ENCODE results near the gene FOXE1.
A peak's percentile ranks its signal among the peaks of the same experiment; 100 is the strongest.

FOXE1 gene

DNA sequence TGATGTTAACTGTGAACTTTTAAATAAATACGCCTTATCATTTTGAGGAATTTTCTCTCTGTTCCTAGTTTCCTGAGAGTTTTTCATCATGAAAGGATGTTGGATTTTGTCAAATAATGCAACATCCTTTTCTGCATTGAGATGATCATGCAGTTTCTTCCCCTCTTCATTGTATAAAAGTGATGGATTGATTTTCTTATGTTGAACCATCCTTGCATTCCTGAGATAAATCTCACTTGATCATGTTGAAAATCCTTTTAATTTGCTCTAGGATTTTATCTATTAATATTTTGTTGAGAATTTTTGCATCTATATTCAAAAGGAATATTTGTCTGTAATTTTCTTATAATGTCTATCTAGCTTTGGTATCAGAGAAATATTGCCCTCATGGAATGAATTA, 13.3 kb downstream of the FOXE1 start:
- DNase-seq, result no peak

GRCh38 chr9:97866848-97867247, 13.8 kb downstream of the FOXE1 start:
- DNase-seq, result no peak

DNA sequence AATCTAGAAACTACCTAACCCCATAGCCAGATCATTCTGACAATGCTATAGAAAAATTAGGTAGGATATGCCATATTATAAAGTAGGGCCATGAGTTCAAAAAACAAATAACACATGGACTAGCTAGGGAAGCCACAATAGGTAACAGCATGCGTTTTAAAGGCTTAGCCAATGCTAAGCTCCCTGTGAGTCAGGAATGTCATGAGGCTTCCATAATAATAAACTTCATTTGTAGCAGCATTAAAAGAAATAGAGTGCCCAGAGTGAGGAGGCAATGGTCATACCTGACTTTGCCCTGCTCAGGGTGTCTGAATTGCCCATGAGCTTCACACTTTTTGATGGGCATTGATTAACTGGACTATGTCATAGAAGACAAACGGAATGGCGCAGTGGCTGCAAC, 15.8 kb downstream of the FOXE1 start:
- DNase-seq, result no peak

- DNase-seq, result no peak
Observed at GRCh38 chr9:97873425-97873824, 20.4 kb downstream of the FOXE1 start.

DNA sequence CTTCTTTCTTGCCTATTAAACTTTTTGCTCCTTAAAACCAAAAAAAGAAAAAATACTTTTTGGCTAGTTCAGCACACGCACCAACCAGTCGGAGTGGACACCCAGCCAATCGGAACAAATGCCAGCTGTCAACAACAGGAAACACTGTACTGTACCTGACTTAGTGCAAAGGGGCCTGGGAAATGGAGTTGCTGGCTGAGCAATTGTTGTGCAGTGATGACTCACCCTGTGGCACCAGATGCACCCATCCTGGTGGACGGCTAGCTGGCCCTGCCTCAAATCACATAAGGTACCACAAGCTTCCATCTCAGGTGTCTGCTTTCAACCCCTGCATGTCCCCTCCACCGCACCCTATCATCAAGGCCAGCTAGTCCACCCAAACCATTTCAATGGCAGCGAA, 20.9 kb downstream of the FOXE1 start:
- DNase-seq, result no peak

DNA sequence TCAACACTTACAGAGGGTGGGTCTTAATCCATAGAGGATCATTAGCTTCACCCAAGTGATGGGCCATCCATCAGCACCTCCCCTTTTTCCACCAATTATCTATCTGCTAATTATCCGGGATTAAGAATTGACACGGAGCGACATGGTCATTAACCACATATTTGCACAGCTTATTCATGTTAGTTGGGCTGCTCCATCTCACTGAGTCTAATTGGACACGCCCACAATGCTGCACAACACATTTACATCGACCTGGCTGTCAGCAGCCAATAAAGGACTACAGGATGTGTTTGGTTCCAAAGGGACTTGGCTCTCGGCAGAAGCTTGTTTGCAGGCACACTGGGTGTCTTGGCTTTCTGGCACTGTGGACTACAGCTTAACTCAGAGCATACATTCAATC, 21.6 kb downstream of the FOXE1 start:
- DNase-seq, result no peak

DNA sequence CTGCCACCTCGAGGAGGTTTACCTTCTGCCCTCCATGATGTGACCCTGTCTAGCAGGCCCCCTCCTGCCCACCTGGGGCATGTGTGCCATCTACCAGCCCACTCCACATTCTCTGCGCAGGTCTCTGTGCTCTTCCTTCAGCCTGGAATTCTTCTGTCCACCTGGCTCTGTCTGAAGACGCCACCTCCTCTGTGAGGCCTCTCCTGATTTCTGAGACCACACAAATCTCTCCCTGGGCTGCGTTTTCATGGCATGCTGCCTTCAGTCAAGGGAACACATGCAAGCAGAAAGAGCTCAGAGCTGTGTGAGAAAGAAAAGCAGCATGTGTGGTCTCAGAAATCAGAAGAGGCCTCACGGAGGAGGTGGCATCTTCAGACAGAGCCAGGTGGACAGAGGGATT, 22.1 kb downstream of the FOXE1 start:
- DNase-seq, result no peak

DNA sequence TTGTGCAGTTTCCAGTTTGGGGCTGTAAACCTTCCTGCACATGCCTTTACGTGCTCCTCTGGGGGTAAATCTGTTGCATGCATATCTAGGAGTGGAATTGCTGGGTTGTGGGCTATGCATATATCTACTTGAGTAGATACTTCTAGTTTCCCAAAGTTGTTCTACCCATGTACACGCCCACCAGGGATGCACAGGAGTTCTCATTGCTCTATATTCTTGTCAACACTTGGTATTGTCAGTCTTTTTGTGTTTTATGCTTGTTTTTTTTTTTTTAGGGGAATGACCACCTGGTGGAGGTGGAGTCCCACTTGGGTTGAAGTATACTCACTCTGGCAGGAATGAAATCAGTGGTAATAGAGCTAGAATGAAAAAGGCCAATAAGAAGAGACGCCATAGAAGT, 23.0 kb downstream of the FOXE1 start:
- DNase-seq, result no peak

- DNase-seq, result no peak
Observed at GRCh38 chr9:97880336-97880735, 27.3 kb downstream of the FOXE1 start.

DNA sequence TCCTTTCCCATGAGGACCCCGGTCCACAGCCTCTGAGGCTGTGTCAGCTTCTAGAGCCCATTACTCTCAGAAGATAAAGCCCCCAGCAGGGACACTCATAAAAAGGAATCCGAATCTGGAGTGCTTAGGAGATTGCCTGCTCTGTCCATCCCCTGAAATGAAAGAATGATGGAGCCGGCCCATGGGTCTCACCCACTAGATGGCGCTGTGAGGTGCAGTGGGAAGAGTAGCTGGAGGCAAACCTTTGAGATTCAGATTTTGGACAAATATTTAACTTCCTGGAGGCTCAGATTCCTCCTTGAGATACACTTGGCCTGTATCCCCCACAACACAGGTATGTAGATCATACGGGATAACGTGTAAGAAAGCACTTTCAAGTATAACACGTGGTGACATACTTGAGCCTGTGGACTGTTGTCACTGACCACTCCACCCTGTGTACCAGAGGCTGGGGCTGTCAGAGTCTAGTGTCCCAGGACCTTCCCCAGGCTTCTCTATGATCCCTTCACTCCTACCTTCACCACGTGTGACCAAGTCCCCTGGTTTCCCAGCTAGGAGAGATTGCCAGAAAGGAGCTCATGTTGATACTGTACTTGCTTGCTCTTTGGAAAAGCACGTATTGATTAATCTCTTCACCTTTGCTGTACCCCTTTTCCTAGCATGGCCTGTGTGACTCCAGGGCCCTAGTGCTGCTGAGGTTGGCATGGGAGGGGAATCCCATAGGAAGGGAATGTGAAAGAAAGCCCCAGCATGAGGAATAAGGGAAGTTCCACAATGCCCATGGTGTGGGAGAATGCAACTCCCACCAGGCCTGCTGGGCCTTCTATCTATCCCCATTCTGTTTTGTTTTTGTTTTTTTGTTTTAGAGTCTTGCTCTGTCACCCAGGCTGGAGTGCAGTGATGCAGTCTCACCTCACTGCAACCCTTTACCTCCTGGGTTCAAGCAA, 37.2 kb downstream of the FOXE1 start:
- DNase-seq, result no peak

DNA sequence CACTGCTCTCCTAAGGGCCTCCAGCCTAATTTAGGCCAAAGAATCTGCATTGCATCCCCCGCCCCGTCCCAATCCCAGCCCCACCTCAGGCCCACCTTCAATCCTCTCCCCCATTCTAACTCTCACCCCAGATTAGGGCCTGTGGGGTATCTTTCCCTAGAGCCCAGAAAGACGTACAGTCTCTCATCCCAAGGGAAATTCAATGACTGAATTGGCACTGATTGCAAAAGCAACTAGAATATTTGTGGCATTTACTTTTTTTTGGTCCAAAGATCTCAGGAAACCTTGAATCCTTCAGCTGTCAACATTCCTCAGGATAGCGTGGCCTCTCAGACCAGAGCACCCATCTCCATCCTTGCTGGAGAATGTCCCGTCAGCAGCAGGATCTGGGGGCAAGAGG, 38.7 kb downstream of the FOXE1 start:
- DNase-seq, result no peak

DNA sequence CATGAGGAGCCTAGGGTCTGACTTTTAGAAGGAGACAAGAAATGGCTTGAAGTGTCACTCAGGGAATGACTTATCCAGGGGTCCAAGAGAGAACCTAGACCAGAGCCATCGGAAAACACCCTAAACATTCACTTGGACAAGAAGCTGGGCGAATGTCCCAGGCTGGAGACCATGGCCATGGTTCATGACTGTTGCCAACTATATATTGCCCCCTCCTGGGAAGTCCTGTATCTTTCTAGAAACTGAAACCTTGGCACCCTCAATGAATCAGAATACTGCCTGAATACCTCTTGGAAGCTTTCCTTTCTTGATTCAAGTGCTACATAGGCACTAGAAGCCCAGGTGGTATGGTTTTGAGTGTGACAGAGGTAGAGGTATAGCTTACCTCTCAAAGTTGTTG, 39.4 kb downstream of the FOXE1 start:
- DNase-seq, result no peak

DNA sequence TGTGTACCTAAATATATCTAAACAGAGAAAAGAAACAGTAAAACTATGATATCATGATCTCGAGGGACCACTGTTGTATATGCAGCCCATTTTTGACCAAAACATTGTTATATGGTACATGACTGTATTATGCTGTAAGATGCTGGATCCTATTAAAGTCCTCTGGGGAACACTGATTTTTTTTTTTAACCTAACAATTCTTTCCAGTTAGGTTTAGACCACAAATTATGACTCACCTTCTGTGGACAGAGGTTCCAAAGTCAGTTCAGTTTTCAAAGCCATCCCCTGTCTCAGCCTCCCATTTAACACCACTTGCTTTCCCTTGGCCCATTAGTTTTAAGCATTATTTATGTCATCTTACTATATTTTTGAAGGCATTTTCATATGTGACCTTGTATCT, 42.2 kb downstream of the FOXE1 start:
- no peak for DNase-seq

DNA sequence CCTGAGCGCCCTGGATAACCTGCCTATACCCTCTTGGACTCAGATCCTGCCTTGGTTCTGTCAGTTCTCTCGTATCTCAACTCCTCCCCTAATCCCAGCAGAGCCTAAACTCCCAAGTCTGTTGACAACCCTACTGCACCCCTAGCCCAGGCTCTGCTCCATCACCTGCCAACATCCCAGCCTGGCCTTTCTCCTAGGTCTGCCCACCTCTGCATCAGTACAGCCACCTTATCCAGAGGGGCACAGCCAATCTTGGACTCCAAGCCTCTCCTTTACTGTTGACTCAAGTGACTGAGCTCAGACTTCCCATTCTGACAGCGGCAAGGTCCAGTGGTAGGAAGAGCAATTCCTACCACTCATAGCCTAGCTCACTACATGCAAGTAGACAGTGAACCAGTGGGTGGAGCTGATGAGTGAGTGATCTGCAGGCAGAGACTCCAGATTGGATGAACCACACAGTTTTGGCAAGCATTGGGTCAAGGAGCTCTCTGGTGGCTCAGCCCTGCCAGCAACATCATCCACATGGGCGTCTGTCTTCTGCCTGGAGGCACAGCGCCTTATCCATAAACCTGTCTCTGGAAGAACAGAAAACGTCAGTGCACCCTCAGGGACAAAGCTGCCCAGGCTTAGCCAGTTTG, 42.8 kb downstream of the FOXE1 start:
- no peak for DNase-seq

GRCh38 chr9:97900103-97900737, 47.2 kb downstream of the FOXE1 start:
- DNase-seq, result no peak

- DNase-seq, result peak in 5 of 56 donors; percentile 5 to 52 (median 11)
Observed at GRCh38 chr9:97900738-97901565, 47.9 kb downstream of the FOXE1 start.

- no peak for DNase-seq
Observed at GRCh38 chr9:97903177-97903576, 50.2 kb downstream of the FOXE1 start.

DNA sequence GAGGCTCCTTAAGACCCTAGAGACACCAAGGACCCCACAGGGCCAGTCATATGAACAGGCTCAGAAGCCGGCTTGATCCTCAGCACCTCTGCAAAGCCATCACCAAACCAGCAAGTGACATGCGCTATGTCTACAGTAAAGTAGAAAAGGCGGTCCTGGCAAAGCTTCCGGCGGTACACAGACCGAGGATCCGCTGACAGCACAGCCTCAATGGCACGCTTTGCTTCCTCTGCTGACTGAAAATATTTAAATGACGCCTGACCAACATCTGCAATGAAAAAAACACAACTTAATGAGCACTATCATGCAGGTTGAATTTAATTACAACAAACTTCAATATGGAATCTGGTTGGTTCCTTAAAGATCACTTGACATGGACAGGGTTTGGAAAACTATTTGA, 51.7 kb downstream of the FOXE1 start:
- no peak for DNase-seq

DNA sequence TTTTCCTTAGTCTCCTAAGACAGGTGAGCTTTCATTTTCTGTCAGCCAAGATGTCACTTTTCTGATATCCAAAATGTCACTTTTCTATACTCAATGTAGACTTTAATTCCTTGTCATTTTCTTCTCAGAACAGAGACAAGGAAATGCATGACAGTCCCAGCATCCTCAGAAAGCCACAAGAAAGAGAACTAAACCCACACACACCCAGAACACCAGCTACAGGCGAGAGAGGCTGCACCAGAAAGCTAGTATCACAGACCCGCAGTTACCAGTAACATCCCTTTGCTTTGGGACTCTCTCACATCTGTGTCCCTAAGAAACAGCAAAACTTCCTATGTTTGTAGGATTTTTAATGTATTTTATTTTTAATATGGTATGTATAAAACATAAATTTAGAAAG, 52.2 kb downstream of the FOXE1 start:
- no peak for DNase-seq
